ENCODE data around the gene CDC6.
A peak's percentile ranks its signal among the peaks of the same experiment; 100 is the strongest.

Gene CDC6

DNA sequence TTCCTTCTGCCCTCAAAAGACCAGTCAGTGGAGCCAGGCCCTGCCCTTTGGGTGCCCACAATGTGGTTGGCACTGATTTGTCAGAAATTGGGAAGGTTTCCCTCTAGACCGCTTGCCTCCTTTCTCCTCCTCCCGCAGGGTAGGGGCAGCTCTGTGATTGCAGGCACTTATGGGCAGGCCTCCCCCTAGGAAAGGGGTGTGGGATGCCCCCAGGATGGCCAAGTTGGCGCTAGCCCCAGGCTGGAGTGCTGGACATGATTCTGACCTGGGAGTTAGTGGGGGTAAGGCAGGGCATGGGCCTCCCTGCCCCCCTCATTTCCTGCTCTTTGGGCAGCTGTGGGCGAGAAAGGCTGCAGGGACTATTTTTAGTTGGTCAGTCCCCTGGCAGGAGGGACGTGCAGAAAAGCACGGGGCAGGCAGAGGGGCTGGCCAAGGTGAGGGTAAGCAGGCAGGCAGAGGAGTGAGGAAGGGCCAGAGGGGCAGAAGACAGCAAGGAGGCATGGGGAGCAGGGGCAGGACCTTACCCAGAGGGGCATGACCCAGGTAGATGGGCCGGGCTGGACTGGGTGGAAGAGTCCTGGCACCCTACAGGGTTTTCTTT lies 24.6 kb downstream of the CDC6 start:
- DNase-seq = no peak

DNA sequence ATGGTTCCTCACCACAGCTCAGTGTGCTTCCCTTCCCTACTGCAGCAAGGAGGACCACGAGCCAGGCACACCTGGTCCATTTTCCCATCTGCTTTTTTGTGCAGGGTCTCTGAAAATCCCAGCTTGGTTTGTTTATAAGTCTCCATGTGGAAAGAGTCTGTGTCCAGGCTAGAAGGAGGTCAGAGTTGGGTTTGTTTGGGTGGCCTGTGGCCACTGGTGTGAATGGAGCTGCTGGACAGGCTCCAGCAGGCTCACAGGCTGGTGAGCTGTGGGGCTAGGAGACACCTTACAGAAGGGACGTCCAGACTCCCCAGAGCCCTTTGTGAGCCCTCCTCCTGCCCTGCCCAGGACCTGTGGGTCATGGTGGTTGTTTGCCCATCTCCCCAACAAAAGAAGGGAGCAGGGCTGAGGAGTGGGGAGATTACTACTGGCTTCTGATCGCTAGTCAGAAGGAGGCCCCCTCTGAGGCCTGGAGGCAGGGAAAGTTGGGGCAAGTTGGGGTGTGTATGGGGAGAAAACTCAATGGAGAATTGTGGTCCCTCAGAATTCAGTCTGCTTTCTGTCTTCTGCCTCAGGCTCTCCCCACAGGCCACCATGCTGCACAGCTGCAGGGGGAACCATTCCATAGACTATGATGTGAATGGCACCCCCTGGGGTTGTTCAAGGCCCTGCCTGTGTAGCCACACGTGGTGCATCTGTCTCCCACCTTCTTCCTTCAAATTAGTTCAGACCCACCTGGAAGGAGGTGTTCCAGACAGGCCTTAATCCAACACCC lies 25.4 kb downstream of the CDC6 start:
- no peak for DNase-seq

DNA sequence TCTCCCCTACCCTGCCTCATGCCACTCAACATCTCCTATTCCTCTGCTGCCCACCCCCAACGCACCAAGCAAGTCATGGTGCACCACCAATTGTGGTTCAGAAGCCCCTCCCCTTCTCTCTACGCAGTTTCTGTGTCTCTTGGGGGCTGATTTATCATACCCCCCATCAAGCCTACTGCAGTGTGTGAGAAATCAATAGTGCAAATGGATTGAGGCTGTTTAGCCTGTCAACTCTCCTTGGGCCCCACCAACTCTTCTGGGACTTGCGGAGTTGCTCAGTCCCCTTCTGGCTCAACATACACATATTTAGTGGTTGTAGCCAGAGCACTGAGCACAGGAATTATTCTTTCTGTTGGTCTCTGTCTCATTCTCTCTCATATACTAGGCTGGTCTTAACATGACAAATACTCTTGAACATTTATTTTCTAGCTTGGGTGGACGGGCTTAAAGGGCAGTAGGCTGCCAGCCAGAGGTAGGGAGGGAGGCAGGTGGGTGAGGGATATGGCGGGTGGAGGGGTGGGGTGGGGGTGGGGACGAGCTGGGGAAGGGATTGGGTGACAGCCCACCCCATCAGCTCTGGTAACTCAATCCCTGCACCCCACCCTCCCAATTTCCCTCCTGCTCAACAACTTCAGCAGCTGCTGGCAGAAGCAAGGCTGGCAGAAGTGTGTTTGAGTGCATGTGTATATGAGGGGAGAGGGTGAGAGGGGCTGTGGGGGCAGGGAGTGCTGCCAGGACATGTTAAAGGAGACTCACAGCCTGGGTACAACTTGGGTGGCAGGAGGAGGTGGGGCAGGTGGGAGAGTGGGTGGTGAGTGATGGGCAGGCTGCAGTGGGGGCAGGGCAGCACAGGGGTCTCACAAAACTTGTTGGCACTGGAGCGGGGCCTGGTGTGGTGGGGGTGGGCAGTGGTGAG lies 26.2 kb downstream of the CDC6 start:
- DNase-seq = no peak

DNA sequence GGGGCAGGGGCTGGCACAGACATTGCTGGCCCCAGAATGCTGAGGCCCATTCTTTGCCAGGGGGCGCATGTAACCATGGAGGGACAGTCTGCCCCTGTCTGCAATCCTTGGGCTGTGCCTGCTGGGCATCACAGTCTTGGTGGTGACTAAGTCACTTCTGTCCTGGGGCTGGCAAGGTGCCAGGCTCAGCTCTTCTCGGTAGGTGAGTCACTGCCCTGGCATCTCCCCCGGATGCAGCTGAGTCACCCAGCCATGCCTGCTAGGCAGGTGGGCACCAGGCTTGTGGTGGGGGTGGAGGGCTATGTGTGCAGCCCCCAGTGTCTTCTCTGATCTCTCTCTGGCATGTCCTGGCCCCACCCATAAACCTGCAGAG lies 26.9 kb downstream of the CDC6 start:
- DNase-seq = peak; percentile 70

DNA sequence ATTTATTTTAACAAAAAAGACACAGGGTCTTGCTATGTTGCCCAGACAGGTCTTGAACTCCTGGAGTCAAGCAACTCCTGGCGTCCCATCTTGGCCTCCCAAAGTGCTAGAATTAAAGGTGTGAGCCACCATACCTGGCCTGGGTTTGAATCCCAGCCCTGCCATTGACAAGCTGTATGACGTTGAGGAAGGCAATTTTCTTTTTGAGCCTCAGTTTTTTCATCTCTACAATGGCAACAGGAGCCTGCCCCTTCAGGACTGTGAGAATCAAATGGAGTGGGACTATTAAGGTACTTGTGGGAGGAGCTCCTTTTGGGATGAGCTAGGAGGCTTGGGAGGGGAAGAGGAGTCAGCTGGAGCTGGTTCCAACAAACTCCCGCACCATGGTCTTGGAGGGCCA lies 27.5 kb downstream of the CDC6 start:
- DNase-seq = no peak

DNA sequence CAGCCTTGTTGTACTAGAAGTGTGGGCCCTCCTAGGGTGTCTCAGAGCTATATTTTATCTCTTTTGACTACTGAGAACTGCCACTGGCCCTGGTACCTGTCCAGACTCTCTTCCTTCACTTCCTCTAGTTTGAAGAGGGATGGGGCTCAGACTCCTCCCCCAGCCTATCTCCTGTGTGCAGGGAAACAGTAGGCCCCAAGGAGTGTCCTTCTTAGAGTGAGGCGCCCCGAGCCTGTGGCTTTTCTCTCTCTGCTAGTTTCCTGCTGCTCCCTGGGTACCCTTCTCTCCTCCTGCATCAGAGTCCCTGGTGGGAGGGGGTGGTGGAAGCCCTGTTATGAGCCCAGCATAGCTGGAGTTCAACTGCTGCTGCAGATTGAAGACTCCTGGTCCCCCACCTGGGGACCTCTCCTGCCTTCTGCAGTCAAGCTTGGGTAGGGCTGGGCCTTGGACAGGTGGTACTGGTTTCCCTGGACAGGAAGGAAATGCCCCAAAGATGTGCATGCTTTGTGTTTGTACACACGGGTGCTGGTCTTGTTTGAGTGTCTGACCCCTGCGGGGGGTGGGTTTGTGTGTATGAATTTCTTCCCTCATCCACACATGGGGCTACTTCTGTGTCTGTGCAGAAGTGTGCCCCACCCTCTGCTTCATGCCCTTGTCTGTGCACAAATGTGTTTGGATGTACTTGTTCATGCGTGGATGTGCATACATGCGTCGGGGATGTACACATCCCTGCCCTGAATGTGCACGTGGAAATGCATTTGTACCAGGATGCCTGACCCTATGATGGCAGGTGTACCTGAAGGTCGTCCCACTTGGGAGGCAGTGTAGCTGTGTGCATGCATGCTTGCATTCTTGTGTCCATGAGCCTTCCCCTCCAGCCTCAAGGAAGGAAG lies 28.2 kb downstream of the CDC6 start:
- no peak for DNase-seq

DNA sequence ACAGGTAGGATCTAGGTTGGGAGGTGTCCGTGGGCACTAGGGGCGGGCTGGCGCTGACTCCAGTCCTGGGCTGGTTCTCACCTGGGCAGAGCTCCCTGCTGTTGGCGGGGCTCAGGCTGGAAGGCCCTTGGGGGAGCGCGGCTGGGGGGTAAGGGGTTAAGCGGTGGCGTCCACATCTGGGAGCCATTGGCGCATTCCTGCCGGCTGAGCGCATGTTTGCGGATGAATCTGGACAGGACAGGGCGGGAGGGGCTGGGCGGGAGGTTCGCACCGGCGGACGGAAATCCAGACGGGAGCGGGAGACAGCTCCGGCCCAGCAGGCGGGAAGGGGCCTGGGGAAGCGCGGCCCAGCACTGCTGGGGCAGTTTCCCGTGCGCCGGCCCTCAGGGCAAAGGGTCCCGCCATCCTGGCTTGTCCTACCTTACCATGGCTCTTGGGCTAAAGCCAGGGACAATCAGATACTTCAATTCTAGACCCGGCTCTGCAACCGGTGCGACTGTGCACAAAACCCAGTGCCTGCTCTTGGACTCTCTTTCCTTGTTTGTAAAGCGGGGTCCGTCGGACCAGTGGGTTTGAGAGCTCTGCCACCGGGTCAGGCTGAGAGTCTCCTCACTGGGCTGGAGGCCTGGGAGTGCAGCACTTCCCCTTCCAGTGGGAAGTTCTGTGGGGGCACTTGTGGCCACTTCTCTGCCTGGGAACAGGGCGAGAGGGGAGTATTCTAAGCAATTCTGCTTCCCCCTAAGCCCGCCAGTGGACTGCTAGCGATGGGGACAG lies 29.1 kb downstream of the CDC6 start:
- DNase-seq = no peak

DNA sequence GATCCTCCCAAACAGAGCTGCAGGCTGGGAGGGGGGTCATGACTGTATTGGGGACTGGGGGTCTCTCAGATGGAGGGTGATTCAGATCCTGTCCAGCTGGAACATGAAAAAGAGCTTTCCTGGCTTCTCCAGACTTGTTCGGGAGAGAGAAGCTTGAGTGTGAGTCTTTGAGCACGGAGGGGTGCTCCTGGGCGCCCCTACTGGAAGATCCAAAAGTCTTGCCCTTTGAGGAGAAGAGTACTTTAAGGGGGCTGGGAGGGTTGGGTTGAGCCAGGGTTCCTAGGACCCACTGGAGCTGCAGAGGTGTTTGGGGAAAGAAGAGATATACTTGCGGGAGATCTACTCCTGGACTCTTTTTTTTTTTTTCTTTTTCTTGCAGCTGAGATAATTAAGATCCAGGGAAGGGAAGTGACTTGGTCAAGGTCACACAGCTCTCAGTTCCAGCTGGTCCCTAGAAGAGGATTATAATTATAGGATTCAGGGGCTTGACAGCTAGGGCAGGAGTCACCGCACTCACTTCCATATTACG lies 29.7 kb downstream of the CDC6 start:
- peak; percentile 44 for DNase-seq

DNA sequence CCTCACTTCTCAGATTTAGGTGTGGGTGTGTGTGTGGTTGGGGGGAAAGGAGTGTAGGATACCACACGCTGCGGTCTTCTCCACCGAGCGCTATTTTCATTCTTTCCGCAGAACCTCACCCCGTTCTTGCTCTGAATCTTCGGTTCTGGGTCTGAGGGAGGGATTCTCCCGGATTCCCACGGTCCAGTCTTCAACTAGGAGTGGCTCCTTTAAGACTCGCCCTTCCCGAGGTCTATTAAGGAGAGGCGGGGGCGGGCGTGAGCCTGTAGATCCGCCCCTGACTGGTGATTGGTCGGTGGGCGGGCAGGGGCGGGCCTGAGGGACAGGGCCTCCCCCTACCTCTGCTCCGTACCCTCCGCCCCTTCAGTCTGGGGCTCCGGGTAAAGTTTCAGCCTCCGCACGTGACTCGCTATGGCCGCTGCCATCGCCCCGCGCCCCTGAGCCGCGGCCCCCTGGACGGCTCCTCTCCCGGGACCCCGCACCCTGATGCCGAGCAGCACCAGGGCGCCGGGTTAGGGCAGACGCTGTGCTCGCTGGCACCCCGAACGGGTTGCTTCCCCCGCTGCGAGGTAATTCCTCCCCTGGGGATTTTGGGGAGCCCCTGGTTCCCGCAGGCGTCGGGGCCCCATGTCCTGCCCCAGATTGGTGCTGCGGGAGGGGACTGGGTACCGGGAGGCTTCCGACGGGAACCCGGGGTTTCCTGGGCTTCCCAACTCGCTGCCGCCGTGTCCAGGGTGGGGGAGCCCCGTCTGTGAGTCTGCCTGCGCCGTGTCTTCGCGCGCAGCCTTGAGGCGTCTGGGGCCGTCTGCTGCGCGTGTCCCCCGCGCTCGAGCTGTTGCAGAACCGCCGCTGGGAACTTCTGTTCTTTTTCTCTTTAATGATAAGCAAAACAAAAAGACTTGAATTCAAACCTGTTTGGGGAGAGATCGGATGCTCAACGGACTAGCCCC lies 30.5 kb downstream of the CDC6 start:
- peak; percentile 90 for DNase-seq

DNA sequence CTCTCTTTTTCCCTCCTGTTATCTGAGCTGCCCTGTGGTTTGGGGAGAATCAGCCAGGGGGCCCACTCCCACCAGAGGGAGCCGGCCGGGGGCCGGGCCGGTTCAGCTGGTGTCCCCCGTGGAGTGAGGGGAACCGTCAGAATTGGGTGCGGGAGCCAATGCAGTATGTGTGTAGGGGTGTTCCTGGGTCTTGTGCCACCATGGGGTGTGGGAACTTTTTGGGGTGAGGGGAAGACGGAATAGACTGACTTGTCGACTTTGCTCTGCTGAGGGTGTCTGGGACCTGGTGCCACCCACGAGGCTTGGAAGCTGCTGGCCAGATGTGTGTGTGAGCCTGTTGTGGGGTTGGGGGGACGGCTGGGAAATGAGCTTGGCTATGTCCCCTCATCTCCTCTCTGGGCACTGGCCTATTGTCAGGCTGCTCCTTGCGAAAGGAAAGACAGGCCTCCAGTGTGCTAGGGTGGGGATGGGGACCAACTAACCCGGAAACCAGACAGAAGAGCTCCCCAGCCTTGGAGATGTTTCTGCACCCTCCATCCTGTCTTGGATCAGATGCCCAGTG lies 31.2 kb downstream of the CDC6 start:
- peak; percentile 31 for DNase-seq

DNA sequence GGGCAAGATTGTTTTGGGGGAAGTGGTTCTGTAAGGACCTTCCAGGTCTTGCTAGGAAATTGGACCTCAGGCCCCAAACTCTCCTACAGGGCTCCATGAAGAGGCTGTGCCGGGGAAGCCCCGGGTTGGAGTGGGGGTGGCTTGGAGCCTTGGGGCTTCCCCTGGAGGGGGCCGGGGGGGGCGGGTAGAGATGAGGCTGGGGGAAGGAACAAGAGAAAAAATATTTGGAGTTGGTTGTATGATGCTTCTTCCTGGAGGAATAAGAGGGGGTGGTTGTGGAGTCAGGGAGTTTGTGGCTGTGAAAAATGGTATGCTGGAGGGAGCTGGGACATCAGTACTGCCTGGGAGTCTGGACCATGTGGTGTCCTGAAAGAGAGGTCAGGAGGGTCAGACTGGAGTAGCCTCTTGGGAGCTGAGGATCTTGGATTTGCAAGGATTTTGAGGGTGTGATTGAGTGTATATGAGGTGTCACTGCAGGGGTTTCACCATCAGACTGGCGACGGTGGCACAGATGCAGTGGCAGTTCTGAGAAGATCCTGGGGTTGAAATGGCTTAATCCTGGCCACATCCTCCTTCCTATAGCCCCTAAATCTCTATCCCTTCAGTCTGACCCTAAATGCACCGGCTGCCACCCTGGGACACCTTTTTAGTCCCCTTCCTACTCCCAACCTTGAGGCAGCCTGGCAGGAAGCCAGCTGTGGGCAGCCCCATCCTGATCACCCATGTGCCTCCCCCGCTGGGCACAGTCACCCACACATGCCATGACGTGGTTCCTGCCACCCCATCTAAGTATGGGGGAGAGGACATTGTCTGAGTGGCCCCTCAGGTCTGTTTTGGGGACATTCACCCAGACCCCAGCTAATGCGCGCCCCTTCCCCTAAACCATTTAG lies 32.2 kb downstream of the CDC6 start:
- peak; percentile 82 for DNase-seq

DNA sequence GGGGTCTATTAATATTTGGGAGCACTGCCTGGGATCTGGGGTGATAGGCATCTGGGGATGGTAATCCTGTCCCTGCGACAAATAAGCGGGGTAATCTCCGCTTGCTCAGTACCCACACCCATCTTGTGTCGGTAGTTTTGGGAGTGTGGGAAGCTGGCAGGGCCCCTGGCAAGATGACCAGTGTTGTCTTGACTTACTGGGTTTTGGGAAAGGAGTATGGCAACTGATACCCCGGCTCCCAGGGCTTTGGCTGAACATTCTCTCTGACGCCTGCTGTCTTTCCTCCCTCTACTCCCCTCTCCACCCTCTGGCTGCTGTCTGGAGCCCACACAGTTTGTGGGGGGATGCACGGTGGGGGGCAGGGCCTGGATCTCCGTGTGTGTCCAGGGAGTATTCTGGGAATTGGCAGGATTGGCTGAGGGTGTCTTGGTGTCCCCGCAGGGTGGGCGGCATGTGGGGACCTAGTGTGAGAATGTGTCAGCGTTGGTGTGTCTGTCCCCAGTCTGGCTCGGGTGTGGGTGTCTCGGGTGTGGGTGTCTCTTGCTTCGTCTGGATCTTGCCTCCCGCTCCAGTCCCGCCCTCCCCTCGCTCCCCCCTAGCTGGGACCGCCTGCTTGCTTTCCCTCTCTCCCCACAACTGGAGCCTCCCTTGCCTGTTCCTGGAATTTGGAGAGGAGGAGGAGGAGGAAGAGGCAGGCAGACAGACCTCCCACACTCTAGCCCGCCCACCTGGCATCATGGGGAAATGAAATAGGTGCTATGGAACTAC lies 33.3 kb downstream of the CDC6 start:
- peak; percentile 64 for DNase-seq

DNA sequence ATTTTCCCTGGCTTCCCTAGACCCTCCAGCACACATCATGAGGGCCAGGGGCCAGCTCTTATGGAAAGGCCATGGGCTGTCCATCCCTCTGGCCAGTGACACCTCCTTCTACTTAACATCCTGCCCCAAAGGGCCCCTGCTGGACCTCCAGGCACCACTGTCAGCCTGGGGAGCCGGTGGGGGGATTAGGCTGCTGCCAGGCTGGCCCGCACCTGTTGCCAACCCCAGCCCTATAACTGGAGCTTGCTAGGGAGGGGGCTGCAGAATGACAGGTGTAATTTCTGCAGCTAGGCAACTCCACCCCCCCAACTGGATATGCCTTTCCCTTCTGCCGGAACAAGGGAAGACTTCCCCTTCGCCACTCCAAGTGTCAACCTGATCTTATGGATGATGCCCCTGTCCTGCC lies 33.8 kb downstream of the CDC6 start:
- no peak for DNase-seq

DNA sequence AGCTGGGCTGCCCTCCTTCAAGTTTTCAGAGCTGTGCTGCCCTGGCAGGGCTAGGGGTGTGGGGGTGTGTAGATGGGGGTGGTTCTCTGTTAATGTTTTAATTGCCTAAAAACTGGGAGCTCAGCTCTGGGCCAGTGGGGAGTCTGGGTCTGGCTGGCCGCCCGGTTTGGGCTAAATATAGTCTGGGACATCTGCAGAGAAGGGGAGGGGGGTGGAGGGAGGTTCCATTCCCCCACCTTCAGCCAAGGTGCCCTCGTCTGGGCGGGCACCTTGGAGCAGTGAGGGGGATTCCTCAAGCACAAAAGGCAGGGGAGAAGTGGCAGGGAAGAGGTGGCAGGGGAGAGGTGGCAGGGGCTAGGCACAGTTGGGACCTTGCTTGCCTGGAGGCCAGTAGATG lies 34.3 kb downstream of the CDC6 start:
- no peak for DNase-seq

DNA sequence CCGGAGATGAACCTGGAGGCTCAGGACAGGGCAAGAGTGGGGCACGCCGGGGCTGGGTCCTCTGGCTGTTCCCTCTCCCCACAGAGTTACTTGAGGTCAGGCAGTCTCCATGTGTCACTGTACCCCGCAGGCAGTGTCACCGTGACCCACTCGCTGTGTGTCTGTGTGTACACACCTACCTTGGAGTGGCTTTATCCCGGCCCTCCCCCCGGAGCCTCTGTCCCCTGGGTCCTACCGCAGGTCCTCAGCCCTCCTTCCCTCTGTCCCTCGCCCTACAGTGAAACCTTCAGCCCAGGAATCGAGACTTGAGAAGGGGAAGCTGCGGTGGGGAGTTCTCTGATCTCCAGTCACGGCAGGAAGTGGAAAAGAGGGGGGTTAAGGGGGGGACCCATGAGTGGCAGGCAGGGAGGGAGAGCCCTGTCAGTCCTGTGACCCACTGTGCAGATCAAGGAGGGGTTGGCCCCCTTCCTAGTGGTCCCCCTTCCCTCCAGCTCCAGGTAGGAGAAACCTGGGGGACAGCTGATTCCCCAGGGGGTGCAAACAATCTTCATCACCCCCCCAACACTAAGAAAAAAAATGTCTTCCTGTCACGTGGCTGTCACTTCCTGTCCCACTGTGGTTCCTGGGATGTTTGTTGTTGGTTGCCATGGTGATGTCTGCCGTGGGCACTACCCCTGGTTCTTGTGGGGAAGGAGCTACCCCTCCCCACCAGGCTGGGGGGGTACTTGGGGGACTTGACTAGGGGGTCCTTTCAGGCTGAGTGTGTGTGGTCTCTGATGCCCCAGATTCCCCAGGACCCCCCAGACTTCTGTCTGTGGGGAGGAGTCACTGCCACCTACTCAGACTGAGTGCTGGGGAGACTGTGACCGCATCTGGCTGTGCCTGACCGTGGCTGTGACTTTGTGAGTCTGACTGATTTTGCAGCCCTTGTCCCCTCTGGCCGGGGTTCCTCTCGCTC lies 35.0 kb downstream of the CDC6 start:
- peak; percentile 96 for DNase-seq

Data from central memory CD4-positive, alpha-beta T cell (primary cell).